Anterior cingulate cortex (tissue), 58 donors: ENCODE results near the gene TESK2.

Experiments
- DNase-seq, 58 donors: peaks; one replicate each; lab custom pipeline; 2025; lab: John Stamatoyannopoulos, UW

The TESK2 gene

DNA sequence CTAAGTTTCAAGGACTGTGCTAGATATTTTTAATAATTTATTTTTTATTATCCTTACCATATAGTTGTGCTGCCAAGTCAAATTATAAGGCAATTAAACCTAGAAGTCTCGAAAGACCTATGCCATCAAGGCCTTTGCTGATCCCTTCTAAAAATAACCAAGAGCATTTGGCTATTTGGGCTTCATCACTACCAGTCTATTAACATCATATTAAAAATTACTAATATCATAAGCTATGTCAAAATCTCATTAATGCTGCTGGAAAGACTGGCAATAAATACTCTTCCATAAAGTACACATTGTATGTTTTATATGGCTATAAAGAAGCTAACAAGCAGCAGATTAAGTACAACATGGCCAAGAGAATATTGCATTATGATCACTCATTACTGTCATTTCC is 107.8 kb downstream of the TESK2 start:
- no peak for DNase-seq

DNA sequence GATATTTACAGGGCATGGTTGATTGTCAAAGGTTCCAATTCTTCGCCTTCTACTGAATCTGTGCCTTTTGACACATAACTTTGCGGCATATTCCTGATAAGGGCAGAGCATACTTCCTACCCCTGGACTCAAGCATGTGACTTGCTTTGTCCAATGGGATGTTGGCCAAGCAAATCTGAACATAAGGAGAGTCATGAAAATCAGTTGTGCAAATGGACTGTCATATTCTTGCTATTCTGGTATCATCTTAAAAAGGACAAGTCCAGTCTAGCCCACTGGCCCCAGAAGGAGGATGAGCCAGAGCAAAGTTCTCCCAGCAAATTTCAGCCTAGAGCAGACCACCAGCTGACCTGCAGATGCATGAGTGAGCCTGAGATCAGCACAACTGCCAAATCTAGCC is 109.7 kb downstream of the TESK2 start:
- DNase-seq, result no peak

DNA sequence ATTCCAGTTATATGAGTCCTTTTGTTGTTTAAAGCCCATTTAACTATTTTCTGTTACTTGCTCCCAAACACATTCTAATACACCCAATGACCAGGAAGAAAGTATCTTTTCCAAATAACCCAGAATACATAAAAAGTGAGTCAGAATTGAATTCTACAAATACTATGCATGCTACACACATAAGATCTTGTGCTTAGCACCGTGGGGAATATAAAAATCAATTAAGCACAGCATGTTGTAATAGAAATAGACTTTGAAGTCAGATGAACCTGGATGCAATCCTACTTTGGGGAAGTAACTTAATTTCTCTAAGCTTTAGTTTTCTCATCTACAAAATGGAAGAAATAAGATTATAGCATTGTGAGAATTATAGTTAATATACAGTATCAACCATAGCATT is 110.2 kb downstream of the TESK2 start:
- no peak for DNase-seq

DNA sequence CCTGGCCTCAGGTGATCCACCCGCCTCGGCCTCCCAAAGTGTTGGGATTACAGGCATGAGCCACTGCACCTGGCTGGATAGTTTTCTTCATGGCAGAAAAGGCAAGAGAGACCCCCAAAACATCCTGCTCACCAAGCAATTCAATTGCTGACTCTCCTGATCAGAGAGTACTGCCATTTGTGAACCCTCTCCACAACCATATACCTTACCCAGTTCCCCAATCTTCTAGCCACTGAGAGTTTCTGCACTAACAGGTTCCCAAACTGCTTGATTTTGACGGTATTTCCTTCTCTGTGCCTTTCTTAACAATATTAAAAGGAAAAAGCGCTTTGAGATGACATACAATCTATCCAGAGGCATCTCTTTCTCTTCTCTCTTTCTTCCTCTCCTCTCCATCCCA is 110.8 kb downstream of the TESK2 start:
- no peak for DNase-seq

DNA sequence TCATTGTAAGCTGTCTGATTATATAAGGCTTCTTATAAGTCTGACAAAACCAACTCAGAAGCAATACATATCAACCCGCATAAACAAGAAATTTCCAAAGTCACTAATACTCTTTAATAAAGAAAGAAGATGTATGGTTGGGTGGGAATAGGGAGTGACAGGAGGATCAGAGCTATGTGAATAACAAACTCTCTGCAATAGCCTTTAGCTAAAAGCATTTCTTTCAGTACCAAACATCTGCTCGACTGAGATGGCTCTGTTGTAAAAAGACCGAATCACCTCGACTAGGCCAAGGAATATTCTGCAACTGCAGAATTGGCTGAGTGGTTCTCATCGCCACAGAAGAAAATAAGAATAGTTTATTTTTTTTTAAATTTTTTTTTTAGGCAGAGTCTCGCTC is 111.4 kb downstream of the TESK2 start:
- DNase-seq, result no peak

DNA sequence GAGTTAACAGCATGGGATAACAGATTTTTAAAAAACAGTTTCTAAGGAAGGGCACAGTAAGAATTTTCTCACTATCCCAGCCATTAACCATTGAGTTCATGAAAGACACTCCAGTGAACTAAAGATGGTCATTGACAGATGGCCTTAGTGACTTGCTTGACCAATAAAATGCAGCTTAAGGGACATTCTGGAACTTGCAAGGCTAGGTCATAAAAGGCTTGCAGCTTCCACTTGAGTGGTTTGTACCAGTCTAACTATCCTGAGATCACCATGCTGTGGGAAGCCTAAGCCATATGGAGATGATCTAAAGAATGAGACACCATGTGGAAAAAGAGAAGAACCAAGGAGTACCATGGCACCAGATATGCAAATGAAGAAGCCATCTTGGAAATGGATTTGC is 112.8 kb downstream of the TESK2 start:
- no peak for DNase-seq

DNA sequence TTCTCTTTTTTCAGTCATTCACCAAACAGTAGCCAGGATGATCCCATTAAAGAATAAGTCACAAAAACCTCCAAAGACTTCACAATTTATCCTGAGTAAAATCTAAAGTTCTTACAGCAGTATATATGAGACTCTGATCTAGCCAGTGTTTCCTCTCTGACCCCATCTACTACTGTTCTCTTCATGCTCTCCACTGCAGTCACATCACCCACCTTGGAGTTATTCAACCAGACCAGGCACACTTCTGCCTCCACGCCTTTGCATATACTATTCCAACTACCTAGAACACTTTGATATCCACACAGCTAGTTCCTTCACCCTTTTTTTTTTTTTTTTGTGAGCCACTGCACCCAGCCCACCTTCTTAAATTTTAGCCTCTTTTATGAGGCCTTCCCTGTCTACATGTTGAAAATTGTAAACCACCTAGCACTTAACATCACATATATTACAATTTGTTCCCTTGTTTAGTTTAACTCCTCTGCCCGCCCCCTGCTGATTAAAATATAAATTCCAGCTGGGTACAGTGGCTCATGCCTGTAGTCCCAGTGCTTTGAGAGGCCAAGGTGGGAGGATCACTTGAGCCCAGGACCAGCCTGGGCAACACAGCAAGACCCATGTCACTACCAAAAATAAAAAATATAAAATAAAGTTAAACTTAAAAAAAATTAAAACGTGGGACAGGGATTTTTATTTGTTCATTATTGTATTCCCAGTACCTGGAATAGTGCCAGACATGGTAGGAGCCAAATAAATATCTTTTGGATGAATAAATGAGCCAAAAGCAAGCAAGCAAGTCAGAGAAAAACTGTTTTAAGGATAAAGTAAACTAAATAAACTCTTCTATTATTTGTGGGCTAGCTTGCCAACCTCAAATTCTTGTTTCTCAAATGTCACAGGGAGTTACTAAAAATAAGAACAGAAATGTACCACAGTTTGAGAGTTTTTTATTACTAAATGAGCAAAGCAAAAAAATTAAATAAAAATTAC is 115.6 kb downstream of the TESK2 start:
- DNase-seq, result no peak

DNA sequence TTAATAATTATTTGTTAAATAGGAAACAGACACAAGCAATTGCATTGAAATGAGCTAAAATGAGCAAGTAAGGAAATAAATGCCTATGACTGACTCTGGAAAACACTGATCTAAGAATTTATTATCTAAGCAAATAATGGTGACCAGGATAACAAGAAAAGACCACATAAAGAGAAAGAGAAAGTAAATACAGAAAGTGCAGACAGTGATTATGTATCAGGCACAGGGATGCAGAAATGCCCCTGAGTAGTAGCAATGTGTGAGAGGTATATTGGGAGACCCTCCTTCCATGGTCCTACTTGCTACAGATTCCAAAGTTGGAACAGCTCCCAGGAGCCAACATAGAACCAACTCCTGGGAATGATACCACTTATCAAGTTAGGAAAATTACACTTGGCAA is 117.4 kb downstream of the TESK2 start:
- no peak for DNase-seq

DNA sequence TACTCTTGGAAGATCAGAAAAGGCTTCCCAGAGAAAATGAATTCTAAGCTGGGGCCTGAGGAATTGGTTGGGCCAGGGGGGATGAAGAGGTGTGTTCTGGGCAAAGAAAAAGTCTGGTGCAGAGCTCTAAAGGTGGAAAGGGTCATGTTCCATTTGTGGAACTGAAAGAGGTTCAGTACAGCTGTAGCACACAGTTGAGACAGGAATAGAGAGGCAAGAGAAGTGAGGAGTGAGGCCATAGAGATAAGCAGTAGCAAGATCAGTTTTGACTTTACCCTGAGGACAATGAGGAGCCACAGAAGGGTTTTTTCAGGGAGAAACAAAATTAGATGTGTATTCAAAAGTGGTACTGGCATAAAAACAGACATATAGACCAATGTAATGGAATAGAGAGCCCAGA is 120.4 kb downstream of the TESK2 start:
- DNase-seq, result no peak

DNA sequence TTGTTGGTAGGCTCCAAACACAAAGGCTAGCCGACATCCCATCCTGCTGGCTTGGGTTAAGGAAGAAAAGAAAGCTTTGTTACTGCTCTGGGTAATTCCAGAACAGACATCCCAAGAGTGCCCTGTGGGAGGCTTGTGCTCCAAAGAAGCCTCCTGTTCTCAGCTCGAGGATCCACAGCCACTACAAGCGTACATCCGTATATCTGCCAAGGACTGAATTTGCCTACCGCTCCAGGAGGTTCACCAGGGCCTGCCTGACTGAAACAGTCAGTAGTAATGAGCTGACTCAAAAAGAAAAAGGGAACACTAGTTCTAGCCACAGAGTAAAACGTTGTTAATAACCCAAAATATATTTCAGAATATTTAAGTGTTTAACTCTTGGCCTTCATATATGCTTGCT is 125.9 kb downstream of the TESK2 start:
- DNase-seq, result peak in 18 of 58 donors; percentile 4 to 71 (median 23)

DNA sequence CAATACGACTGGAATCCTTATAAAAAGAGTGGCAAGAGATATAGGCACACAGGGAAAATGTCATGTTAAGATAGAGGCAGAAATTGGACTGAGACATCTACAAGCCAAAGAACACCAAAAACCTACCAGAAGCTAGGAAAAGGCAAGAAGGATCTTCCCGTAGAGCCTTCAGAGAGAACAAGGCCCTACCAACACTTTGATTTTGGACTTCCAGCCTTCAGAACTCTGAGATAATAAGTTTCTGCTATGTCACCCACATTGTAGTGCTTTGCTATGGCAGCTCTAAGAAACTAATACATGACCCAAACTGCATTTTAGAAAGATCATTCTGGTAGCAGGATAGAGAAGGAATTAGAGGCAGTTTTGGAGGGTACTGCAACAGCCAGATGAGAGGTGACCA is 126.7 kb downstream of the TESK2 start:
- DNase-seq, result no peak

DNA sequence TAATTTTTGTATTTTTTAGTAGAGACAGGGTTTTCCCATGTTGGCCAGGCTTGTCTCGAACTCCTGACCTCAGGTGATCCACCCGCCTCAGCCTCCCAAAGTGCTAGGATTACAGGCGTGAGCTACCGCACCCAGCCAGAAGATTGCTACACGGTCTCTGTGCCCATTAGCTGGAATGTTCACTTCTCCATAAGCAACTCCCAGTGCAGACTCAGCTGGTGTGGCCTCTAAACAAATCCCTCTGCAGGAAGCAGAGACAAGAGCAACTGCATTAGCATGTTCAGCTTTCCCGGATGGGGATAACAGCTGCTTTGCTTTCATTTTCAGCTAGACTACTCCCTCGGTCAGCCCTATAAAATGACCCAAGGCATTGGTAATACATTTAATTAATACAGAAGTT is 130.0 kb downstream of the TESK2 start:
- peak in 12 of 58 donors; percentile 6 to 62 (median 17) for DNase-seq

DNA sequence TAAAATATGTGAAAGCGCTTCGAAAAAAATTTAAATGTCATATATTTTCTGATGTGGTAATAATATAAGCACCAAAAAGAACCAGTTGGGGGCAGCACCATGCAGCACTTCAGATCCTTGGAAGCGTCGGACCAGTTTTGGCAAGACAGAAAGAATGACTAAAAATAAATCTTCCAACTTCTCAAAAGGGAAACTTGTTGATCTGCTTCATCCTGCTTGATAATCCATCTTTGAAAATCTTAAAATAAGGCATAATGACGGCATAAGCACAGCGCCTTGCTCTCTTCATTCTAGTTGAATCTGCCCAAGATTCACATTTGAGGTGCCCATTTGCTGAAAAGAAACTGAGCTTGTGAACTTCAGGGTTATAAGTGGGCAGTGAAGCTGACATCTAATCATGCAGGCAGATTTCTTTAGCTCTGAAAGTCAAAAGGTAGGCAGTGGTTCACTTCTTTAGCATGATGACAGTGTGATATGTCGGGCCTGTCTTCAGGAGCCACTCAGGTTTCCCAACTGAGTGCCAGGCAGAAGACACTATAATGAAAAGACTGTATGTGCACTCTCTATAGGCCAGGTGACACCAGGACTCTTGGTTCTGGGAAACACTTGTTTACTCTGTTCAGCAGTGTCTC is 131.0 kb downstream of the TESK2 start:
- DNase-seq, result peak in 40 of 58 donors; percentile 10 to 72 (median 36)

DNA sequence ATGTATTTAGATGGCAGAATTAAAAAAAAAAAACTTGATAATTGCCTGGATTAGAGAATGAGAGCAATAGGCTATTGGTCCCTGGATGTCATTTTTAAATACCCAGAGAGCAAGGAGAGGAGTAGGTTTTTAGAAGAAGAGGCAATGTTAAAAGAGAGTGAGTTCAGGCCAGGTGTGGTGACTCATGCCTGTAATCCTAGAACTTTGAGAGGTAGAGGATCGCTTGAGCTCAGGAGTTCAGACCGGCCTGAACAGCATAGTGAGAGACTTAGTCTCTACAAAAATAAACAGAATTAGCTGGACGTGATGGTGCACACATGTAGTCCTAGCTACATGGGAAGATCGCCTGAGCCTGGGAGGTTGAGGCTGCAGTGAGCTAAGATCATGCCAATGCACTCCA is 134.8 kb downstream of the TESK2 start:
- no peak for DNase-seq

DNA sequence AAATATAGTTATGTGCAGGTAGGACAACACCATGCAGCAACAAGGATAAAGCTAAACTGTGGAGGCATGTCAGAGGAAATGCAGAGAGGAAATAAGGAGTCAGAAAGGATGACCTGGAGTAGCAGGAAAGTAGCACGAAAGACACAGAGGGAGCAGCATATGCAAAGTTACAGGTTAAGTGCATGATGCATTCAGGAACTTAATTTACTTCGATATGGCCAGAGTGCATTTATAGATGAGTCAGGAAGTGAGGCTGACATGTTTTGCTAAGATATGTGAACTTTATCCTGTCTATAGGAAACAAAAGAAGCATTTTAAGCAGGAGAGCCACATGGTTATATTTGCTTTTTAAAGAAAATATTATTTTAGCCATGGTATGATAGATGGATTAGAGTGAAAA is 135.3 kb downstream of the TESK2 start:
- DNase-seq, result no peak

DNA sequence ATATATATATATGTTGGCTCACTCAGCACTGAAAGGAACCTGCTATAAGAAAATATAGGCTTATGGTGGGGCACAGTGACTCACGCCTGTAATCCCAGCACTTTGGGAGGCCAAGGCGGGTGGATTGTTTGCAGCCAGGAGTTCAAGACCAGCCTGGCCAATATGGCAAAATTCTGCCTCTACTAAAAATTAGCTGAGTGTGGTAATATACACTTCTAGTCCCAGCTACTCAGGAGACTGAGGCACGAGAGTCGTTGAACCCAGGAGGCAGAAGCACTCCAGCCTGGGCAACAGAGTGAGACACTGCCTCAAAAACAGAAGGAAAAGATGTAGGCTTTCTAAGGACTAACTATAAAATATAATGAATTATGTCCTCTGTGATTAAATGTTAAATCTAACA is 136.1 kb downstream of the TESK2 start:
- no peak for DNase-seq

DNA sequence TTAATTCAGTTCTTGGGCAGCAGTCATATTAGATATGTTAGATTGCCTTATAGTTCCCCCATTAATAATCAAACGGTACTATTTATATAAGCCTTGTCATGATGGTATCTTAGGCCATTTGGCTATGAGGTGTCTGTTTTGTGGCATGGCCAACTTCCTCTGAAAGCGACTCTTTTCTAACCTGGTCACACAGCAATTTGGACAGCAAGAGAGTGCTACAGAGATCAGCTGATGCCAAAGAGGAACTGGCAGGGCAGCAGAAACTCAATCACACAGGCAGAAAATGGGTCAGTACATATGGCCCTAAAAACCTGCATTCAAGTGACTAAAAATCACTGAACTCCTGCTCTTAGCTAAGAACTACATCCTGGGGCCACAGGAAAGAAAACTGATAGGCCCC is 137.3 kb downstream of the TESK2 start:
- peak in 8 of 58 donors; percentile 1 to 17 (median 12) for DNase-seq

DNA sequence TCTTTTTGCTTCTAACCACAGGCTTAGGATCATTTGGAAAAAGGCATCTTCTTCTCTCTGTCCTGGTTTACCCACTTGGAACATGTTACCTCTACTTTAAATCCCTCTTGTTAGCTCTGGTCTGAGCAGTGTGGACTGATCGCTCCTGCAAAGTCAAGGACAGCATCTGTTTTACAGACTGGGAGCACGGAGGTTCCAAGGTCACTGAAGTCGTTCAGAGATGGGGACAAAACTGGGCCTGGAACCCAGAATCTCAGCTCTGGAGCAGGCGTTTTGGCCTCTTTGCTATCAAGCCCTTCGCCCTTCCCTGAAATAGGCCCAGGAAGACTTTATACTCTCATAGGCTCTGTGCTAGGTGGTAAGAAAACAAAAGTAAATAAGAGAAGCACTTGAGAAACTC is 139.5 kb downstream of the TESK2 start:
- no peak for DNase-seq

DNA sequence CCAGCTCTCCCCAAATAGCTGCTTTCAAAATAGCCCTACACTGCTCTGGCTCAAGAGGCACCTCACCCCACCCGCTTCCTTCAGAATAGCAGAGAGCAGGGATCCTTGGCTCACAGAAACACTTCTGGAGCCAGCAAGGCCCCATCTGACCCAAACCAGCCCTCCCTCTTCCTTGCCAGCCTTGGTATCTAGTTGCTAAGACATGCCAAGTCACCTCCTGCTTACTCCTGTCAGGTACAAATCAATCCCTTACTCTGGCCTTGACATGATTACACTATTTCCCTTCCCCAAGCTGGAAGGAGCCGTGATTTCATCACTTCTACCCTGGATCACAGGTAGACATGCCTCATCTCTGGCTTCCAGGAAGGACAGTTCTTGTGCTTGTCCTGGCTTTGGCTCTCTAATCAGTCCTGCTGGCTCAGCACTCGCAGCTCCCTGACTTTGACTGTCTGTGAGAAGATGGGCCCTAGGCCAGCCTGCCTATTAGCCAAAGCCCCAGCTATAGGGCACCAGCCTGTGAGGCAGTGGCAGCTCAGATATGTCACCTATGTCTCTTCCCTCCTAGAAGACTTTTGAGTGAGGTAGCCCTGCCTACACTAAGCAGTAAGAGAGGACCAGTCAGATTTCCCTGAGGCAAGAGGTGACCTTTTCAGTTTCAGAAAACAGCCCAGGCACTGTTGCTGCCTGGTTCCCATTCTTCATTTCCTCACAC is 141.8 kb downstream of the TESK2 start:
- DNase-seq, result peak in 3 of 58 donors; percentile 11 to 21 (median 19)

DNA sequence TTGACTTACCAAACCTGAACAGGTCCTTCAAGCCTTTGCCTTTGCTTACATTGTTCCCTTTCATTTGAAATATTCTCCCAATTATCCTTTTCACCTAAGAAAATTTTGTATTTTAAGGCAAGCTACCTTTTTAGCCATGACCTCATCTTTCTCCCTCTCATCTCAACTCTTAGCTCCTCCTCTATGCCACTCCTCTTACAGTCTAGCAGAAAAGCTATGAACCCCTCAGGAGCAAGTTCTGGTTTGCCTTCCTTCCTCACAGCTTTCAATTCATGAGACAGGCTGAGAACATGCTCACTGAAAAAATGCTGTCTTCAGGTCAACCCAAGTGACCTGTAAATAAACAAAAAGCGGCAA is 142.4 kb downstream of the TESK2 start:
- DNase-seq, result no peak

DNA sequence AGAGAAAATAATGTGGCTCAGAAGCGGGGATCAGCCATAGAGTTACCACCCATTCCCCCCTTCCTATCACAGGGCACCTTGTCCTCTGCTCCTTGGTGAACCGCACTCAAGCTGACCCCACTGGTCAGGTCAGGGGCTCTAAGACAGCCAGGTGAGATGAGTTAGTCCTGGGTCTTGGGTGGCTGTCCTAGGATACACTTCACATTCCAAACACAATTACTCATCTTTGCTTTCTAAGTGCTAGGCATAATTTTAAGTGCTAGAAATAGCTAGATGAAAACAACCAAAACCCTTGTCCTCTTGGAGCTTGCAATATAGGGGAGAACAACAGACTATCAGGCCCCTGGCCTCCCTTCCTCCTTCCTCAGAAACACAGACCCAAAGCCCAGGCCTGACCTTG is 142.9 kb downstream of the TESK2 start:
- DNase-seq, result no peak
